SJCRH30 (cell line): ENCODE data around the gene SORCS2. TPM values are rescaled to one million over a fixed set of nuclear protein-coding genes. Genes with fewer than 3 reads are reported as not detected.

Source experiments
- DNase-seq, 2 experiments: peaks; one replicate each; pipeline ENCODE4 v3.0.0-alpha.2; 2015 to 2020
- H3K27ac ChIP-seq: fragments of 250-450 bp; sonication (Bioruptor Pico); 2 replicates; pipeline ENCODE4 v1.5.1; 2020; ENCODE audit warnings: mild to moderate bottlenecking, moderate library complexity
- H3K27me3 ChIP-seq: fragments of 250-450 bp; sonication (Bioruptor Pico); 2 replicates; pipeline ENCODE4 v1.5.1; 2020; ENCODE audit warnings: mild to moderate bottlenecking, moderate library complexity
- H3K36me3 ChIP-seq: fragments of 250-450 bp; sonication (Bioruptor Pico); 2 replicates; pipeline ENCODE4 v1.5.1; 2020; ENCODE audit warnings: mild to moderate bottlenecking, moderate library complexity
- H3K4me1 ChIP-seq: fragments of 250-450 bp; sonication (Bioruptor Pico); 2 replicates; pipeline ENCODE4 v1.5.1; 2020; ENCODE audit warnings: mild to moderate bottlenecking, moderate library complexity
- H3K4me3 ChIP-seq: fragments of 250-450 bp; sonication (Bioruptor Pico); 2 replicates; pipeline ENCODE4 v1.5.1; 2020; ENCODE audit warnings: mild to moderate bottlenecking, moderate library complexity
- H3K9me3 ChIP-seq: fragments of 250-450 bp; sonication (Bioruptor Pico); replicated peaks from 2 replicates; pipeline ENCODE4 v1.5.1; 2020; ENCODE audit warnings: mild to moderate bottlenecking, moderate library complexity
- total RNA-seq: library from RNA; depleted of rRNA; stranded (reverse); fragments of >200 nt; shearing (Covaris generic); gene quantifications from 2 replicates; pipeline ENCODE4 v1.2.3, GENCODE V29; 2014

SORCS2 gene
- total RNA-seq, 1 experiment from 2014 or later, result 1.4 TPM

- Histone ChIP-seq H3K36me3 (no peaks in the 10 kb centered on the region), H3K27ac (no peak overlapping the region), H3K9me3 (no peaks in the 10 kb centered on the region), H3K27me3 (no peaks in the 10 kb centered on the region), H3K4me3 (no peak overlapping the region), H3K4me1 (peaks cover 14% of the 10 kb centered on the region)
- DNase-seq, result no peak
These were observed 561.7 kb downstream of the SORCS2 start for GRCh38 chr4:7753931-7754465.

DNA sequence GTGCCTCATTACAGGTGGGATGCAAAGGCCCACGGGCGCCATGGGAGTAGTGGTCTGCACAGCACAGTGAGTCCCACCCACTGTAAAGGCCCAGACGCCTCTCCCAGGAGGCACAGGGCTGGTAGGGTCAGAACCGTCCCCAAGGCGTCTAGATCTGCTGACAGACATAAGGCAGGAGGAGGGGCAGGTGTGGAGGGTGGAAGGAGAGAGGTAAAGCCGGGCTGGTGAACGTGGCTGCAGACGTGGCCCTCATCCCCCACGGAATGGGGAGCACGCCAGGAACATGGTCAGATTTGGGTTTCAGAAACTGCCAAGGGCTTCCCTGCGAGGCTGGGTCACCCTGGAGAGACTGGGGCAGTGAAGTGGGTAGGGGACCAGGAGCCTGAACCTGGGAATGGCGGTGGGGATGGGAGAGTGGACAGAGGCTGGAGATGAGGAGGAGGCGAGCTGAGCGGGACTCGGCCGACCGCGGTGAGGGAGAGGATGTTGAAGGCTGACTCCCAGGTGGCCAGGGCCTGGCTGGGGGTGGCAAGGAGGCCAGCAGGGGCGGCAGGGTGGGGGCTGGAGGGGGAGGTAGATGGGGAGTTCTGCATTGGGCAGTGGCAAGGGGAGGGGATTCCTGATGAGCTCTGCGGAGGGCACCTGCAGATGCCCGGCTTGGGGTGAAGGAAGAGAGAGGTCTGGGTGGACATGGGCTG, 562.4 kb downstream of the SORCS2 start:
- DNase-seq, result no peak
- no peaks in the 10 kb centered on the region for H3K27me3 ChIP-seq
- no peak overlapping the region for H3K4me3 ChIP-seq
- no peaks in the 10 kb centered on the region for H3K36me3 ChIP-seq
- H3K9me3 ChIP-seq, result no peaks in the 10 kb centered on the region
- peaks cover 14% of the 10 kb centered on the region for H3K4me1 ChIP-seq
- no peak overlapping the region for H3K27ac ChIP-seq

GRCh38 chr4:7755561-7755960, 563.2 kb downstream of the SORCS2 start:
- no peak for DNase-seq
- H3K27me3 ChIP-seq, result no peaks in the 10 kb centered on the region
- H3K4me1 ChIP-seq, result peaks cover 14% of the 10 kb centered on the region
- no peak overlapping the region for H3K27ac ChIP-seq
- H3K4me3 ChIP-seq, result no peak overlapping the region
- H3K9me3 ChIP-seq, result no peaks in the 10 kb centered on the region
- H3K36me3 ChIP-seq, result no peaks in the 10 kb centered on the region

DNA sequence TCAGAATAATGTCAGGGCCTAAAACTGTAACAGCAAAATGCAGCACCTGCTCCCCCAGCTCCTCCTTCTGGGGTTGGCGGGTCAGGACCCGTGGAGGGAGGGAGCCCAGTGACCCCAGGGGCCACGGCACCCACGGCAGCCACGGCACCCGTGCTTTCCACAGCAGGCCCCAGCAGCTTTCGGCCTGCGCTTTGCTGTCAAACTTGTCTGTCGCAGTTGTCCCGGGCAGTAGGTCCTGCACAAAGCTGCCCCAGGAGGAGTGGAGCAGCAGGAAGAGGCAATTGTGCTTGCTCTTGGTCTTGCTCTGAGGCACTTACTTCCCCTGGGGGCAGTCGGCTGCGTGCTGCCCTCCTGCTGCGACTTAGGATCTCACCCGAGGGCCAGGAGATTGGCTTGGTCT, 563.7 kb downstream of the SORCS2 start:
- H3K9me3 ChIP-seq, result no peaks in the 10 kb centered on the region

GRCh38 chr4:7756561-7757355, 564.4 kb downstream of the SORCS2 start:
- no peak overlapping the region for H3K27ac ChIP-seq
- peak; percentile 87 to 90 for DNase-seq
- H3K36me3 ChIP-seq, result no peaks in the 10 kb centered on the region; the same call in 1 of the 2 replicates
- peaks cover 14% of the 10 kb centered on the region for H3K4me1 ChIP-seq
- no peak overlapping the region for H3K4me3 ChIP-seq
- H3K27me3 ChIP-seq, result no peaks in the 10 kb centered on the region
- no peaks in the 10 kb centered on the region for H3K9me3 ChIP-seq

More for the DNA sequence above, 563.7 kb downstream of the SORCS2 start:
- Histone ChIP-seq H3K36me3 (no peaks in the 10 kb centered on the region; the same call in 1 of the 2 replicates), H3K4me1 (peaks cover 14% of the 10 kb centered on the region), H3K27me3 (no peaks in the 10 kb centered on the region), H3K27ac (no peak overlapping the region), H3K4me3 (no peak overlapping the region)
- no peak for DNase-seq

DNA sequence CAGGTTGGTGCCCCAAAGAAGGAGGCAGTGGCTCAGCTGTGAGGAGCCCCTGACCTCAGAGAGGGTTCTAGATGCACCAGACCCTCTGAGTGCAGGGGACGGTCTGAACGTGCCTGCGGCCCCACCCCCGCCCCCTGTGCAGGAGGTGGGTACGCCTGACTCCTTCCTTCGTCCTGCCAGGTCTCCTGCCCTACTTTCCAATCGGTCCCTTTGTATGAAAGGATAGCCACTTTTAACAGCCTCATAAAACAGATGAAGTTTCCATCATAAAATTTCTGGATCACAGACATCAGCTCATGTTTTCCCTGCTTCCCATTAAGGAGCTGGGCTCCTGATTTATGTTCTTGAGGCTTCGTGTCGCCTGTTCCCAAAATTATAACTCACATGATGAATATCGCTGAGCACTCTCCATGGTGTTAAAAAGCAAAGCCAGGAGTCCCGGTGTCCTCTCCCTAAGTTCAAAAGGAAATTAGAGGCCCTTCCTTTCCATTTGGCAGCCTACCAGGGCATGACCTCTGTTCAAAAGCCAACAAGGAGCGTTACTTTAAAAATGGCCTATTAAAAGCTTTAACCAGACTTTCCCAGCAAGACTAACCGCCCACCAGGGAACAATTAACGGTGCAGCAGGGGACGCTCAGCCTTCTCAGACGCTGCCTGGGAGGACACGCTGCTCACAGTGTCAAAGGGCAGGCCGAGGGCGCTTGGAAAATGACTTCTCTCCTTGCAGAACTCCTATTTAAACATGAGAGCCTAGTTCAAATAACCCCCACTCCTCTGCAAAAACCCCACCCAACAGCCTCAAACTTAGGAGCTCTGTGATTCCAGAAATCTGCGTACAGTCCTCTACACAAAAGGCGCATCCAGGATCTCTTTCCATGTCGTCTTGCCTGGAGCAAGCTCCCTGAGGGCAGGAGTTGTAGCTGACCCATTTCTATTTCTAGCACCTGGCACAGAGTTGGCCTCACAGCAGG, 565.4 kb downstream of the SORCS2 start:
- no peaks in the 10 kb centered on the region for H3K27me3 ChIP-seq
- H3K36me3 ChIP-seq, result no peaks in the 10 kb centered on the region; the same call in 1 of the 2 replicates
- DNase-seq, result no peak
- peaks cover 14% of the 10 kb centered on the region for H3K4me1 ChIP-seq
- H3K9me3 ChIP-seq, result no peaks in the 10 kb centered on the region
- H3K4me3 ChIP-seq, result no peak overlapping the region
- H3K27ac ChIP-seq, result no peak overlapping the region

GRCh38 chr4:7758476-7758875, 566.1 kb downstream of the SORCS2 start:
- H3K9me3 ChIP-seq, result no peaks in the 10 kb centered on the region
- peaks cover 14% of the 10 kb centered on the region for H3K4me1 ChIP-seq
- no peak overlapping the region for H3K4me3 ChIP-seq
- no peaks in the 10 kb centered on the region; the same call in 1 of the 2 replicates for H3K36me3 ChIP-seq
- H3K27me3 ChIP-seq, result no peaks in the 10 kb centered on the region
- no peak overlapping the region for H3K27ac ChIP-seq
- DNase-seq, result no peak

DNA sequence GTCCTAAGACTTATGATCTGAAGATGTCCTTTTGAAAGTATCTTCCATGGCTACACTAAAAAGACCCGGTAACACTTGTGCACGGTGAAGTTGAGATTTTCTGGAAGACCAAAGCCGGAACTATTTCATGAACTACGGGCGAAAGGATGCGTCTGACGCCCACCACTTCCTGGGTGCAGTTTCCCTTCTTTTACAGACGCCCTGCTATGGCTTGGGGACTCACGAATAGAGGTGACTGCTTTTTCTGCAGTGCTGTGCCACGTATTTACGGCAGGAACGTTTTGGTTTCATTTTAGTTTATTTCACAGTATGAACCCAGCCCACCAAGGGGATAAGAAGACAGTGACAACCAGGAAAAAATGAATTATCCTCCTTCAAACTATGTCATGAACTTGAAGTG, 566.9 kb downstream of the SORCS2 start:
- Histone ChIP-seq H3K9me3 (no peaks in the 10 kb centered on the region), H3K36me3 (no peaks in the 10 kb centered on the region; the same call in 1 of the 2 replicates)
- no peak for DNase-seq

DNA sequence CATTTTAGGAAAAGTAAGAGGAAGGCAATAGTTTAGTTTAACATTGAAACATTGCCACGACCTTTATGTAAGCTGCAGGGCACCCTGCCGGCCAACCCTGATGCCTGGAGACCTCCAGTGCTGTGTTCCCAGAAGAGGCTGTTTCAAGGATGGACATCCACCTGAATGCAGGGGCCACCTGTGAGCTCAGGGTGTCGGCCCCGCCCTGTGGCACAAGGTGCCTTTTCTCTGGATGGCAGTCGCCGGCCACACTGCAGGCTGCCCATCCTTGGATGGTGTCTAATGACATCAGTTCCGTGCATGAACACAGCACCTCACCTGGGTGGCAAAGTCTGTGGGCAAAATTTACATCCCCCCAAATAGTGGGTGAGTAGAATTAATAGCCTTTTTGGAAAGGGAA, 567.3 kb downstream of the SORCS2 start:
- H3K27ac ChIP-seq, result no peak overlapping the region
- H3K4me3 ChIP-seq, result no peak overlapping the region
- H3K4me1 ChIP-seq, result peaks cover 14% of the 10 kb centered on the region
- no peaks in the 10 kb centered on the region for H3K9me3 ChIP-seq
- no peaks in the 10 kb centered on the region for H3K27me3 ChIP-seq
- DNase-seq, result no peak
- H3K36me3 ChIP-seq, result no peaks in the 10 kb centered on the region; the same call in 1 of the 2 replicates

More for the DNA sequence above, 566.9 kb downstream of the SORCS2 start:
- H3K27ac ChIP-seq, result no peak overlapping the region
- no peaks in the 10 kb centered on the region for H3K27me3 ChIP-seq
- peaks cover 14% of the 10 kb centered on the region for H3K4me1 ChIP-seq
- no peak overlapping the region for H3K4me3 ChIP-seq

GRCh38 chr4:7760228-7760627, 567.9 kb downstream of the SORCS2 start:
- Histone ChIP-seq H3K36me3 (no peaks in the 10 kb centered on the region; the same call in 1 of the 2 replicates), H3K27me3 (no peaks in the 10 kb centered on the region), H3K9me3 (no peaks in the 10 kb centered on the region), H3K4me1 (peaks cover 14% of the 10 kb centered on the region), H3K27ac (no peak overlapping the region), H3K4me3 (no peak overlapping the region)
- DNase-seq, result no peak

GRCh38 chr4:7760706-7761105, 568.4 kb downstream of the SORCS2 start:
- Histone ChIP-seq H3K27ac (no peak overlapping the region), H3K36me3 (no peaks in the 10 kb centered on the region; the same call in 1 of the 2 replicates), H3K4me1 (peaks cover 14% of the 10 kb centered on the region), H3K9me3 (no peaks in the 10 kb centered on the region), H3K4me3 (no peak overlapping the region), H3K27me3 (no peaks in the 10 kb centered on the region)
- DNase-seq, result no peak

DNA sequence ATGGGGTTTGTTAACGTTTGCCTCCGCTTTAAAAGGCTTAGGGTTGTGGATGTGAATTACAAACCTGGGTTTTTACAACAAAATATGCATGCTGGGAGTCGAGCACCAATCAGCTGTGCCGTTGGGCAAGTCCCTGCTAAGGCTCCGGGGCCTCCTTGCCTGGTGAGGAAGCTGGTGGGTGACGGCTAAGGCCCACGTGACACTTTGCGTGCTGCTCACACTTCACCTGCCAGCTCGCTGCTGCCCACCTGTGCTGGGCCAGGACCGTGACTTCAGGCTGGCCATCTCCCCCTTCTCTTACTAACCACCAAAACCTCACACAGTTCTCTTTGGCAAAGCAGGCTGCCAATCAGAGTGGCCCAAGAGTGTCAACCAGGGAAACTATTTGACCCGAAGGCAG, 569.0 kb downstream of the SORCS2 start:
- H3K27ac ChIP-seq, result no peak overlapping the region
- DNase-seq, result no peak
- H3K36me3 ChIP-seq, result no peaks in the 10 kb centered on the region; the same call in 1 of the 2 replicates
- no peaks in the 10 kb centered on the region for H3K27me3 ChIP-seq
- peaks cover 14% of the 10 kb centered on the region for H3K4me1 ChIP-seq
- no peaks in the 10 kb centered on the region for H3K9me3 ChIP-seq
- no peak overlapping the region for H3K4me3 ChIP-seq

- H3K27ac ChIP-seq, result no peak overlapping the region
- H3K4me1 ChIP-seq, result peaks cover 12% of the 10 kb centered on the region
- H3K27me3 ChIP-seq, result no peaks in the 10 kb centered on the region
- no peak overlapping the region for H3K4me3 ChIP-seq
- no peaks in the 10 kb centered on the region for H3K9me3 ChIP-seq
- DNase-seq, result peak; percentile 58 to 67
- no peaks in the 10 kb centered on the region; the same call in 1 of the 2 replicates for H3K36me3 ChIP-seq
These were observed 569.4 kb downstream of the SORCS2 start for GRCh38 chr4:7761720-7762119.

GRCh38 chr4:7762376-7763030, 570.2 kb downstream of the SORCS2 start:
- Histone ChIP-seq H3K27ac (no peak overlapping the region), H3K4me3 (no peak overlapping the region), H3K27me3 (no peaks in the 10 kb centered on the region), H3K9me3 (no peaks in the 10 kb centered on the region), H3K36me3 (no peaks in the 10 kb centered on the region; the same call in 1 of the 2 replicates), H3K4me1 (peaks cover 6% of the 10 kb centered on the region)
- DNase-seq, result no peak
